ENCODE results near the gene THADA. TPM values are rescaled to one million over a fixed set of nuclear protein-coding genes. Genes with fewer than 3 reads are reported as not detected.

Gene THADA
- polyA plus RNA-seq, 1 experiment, result 21.6 TPM

- TF ChIP-seq CTCF (IDR thresholded peaks at IDR 0.05; ENCODE audit: insufficient read depth, low read depth, low read length), result no peak
- no peak overlapping the region for H3K4me3 ChIP-seq (ENCODE audit: low read depth, low read length)
- no peak for DNase-seq (ENCODE audit: low read depth)
- CTCF ChIA-PET, result no interaction called here
- no peaks in the 10 kb centered on the region for H3K27me3 ChIP-seq (ENCODE audit: control insufficient read depth, insufficient read depth, low read length)
- H3K36me3 ChIP-seq (ENCODE audit: control insufficient read depth, insufficient read depth, low read length), result no peaks in the 10 kb centered on the region
- POLR2A ChIA-PET, result no interaction called here
Measured at GRCh38 chr2:43259512-43259911, 336.3 kb downstream of the THADA start.

- DNase-seq (ENCODE audit: low read depth), result no peak
- H3K36me3 ChIP-seq (ENCODE audit: control insufficient read depth, insufficient read depth, low read length), result no peaks in the 10 kb centered on the region
- ChIA-PET POLR2A (no interaction called here), CTCF (no interaction called here)
- H3K27me3 ChIP-seq (ENCODE audit: control insufficient read depth, insufficient read depth, low read length), result no peaks in the 10 kb centered on the region
- no peak overlapping the region for H3K4me3 ChIP-seq (ENCODE audit: low read depth, low read length)
- no peak for TF ChIP-seq CTCF (IDR thresholded peaks at IDR 0.05; ENCODE audit: insufficient read depth, low read depth, low read length)
Measured at GRCh38 chr2:43258547-43259156, 337.2 kb downstream of the THADA start.

GRCh38 chr2:43255296-43255910, 340.4 kb downstream of the THADA start:
- Histone ChIP-seq H3K36me3 (ENCODE audit: control insufficient read depth, insufficient read depth, low read length) (no peaks in the 10 kb centered on the region), H3K4me3 (ENCODE audit: low read depth, low read length) (no peak overlapping the region), H3K27me3 (ENCODE audit: control insufficient read depth, insufficient read depth, low read length) (no peaks in the 10 kb centered on the region)
- ChIA-PET POLR2A (no interaction called here), CTCF (interaction anchor here (1.4 kb wide), 1 partner anchor 25 kb away, joined by 4 read pairs; no protein-coding TSS in a partner anchor)
- no peak for DNase-seq (ENCODE audit: low read depth)
- no peak for TF ChIP-seq CTCF (IDR thresholded peaks at IDR 0.05; ENCODE audit: insufficient read depth, low read depth, low read length)

GRCh38 chr2:43254331-43254730, 341.5 kb downstream of the THADA start:
- POLR2A ChIA-PET, result no interaction called here
- CTCF ChIA-PET, result interaction anchor here (1.1 to 1.5 kb wide), 3 partner anchors 9 to 185 kb away, joined by 3 to 4 read pairs (median 3); no protein-coding TSS in a partner anchor
- DNase-seq (ENCODE audit: low read depth), result no peak

More at GRCh38 chr2:43254331-43254730, 341.5 kb downstream of the THADA start:
- Histone ChIP-seq H3K27me3 (ENCODE audit: control insufficient read depth, insufficient read depth, low read length) (no peaks in the 10 kb centered on the region), H3K4me3 (ENCODE audit: low read depth, low read length) (no peak overlapping the region), H3K36me3 (ENCODE audit: control insufficient read depth, insufficient read depth, low read length) (no peaks in the 10 kb centered on the region)
- no peak for TF ChIP-seq CTCF (IDR thresholded peaks at IDR 0.05; ENCODE audit: insufficient read depth, low read depth, low read length)

All from BJ (cell line).